IMR-90 (cell line): ENCODE results near the gene PITPNC1.

Experiments used
- CTCF ChIP-seq: conservative IDR thresholded peaks from 2 replicates; pipeline ENCODE4 v1.5.1; 2012; ENCODE audit warnings: mild to moderate bottlenecking, low read depth, low read length, improper control_type of control experiment
- MAZ ChIP-seq: IDR thresholded peaks from 2 replicates; pipeline ENCODE4 v1.6.1; 2012; ENCODE audit warnings: low read depth, mild to moderate bottlenecking, low read length, improper control_type of control experiment, moderate library complexity, borderline replicate concordance
- POLR2A ChIP-seq: IDR thresholded peaks from 2 replicates; pipeline ENCODE4 v1.6.1; 2012; ENCODE audit warnings: mild to moderate bottlenecking, low read depth, low read length
- RAD21 ChIP-seq: IDR thresholded peaks from 2 replicates; pipeline ENCODE4 v1.6.1; 2012; ENCODE audit warnings: low read length, improper control_type of control experiment
- RFX5 ChIP-seq: IDR thresholded peaks from 2 replicates; pipeline ENCODE4 v1.8.0; 2012; ENCODE audit warnings: low read depth, mild to moderate bottlenecking, low read length, moderate library complexity

GRCh38 chr17:67452681-67453554 lies 75.8 kb downstream of the PITPNC1 start:
- no peak for TF ChIP-seq CTCF
- TF ChIP-seq POLR2A: no peak
- no peak for TF ChIP-seq RFX5
- TF ChIP-seq RAD21: no peak
- no peak for TF ChIP-seq MAZ
